Body of pancreas (tissue), 4 donors: Measurements from ENCODE around the gene SLC16A12. TPM values are rescaled to one million over a fixed set of nuclear protein-coding genes. Genes with fewer than 3 reads are reported as not detected.

Source experiments
- ATAC-seq: fragments of 150-250 bp; one replicate; pipeline ENCODE4 v1.9.1; 2016
- DNase-seq, 4 donors: peaks; one replicate each; pipeline ENCODE4 v3.0.0-alpha.2; 2019
- H3K27ac ChIP-seq, 4 donors: fragments of 200-600 bp; sonication (generic); 1 replicate in 3 of 4; 2 replicates in 1 of 4; pipeline versions ENCODE4 v1.5.1 to v1.6.1; 2016 to 2019; ENCODE audit warnings: mild to moderate bottlenecking in 1 of 4, mixed read lengths in 1 of 4, moderate library complexity in 1 of 4
- H3K27me3 ChIP-seq, 2 donors: fragments of 200-600 bp; sonication (generic); one replicate each; pipeline ENCODE4 v1.6.0; 2016; ENCODE audit warnings: mild to moderate bottlenecking in 1 of 2
- H3K36me3 ChIP-seq, 2 donors: fragments of 200-600 bp; sonication (generic); replicated peaks in 1 of 2; 2 replicates each; pipeline ENCODE4 v1.5.1; 2016; ENCODE audit warnings: low read depth in 2 of 2; ENCODE audit not compliant: insufficient read depth in 1 of 2
- H3K4me1 ChIP-seq: fragments of 200-600 bp; sonication (generic); one replicate; pipeline ENCODE4 v1.6.0; 2016
- H3K4me3 ChIP-seq, 2 donors: fragments of 200-600 bp; sonication (generic); 1 replicate in 1 of 2; 2 replicates in 1 of 2; pipeline ENCODE4 v1.5.1; 2016 to 2019
- H3K9me3 ChIP-seq, 3 donors: fragments of 200-600 bp; sonication (generic); 1 replicate in 2 of 3; 2 replicates in 1 of 3; pipeline ENCODE4 v1.5.1; 2016
- CTCF ChIP-seq, 7 experiments: fragments of 450-650 bp in 4 of 7; fragments of 200-600 bp in 3 of 7; sonication (generic) in 3 of 7; IDR thresholded peaks; one replicate each; pipeline ENCODE4 v1.5.1; 2016 to 2019; ENCODE audit warnings: antibody characterized with exemption in 7 of 7
- POLR2A ChIP-seq, 3 donors: fragments of 450-650 bp; IDR thresholded peaks; one replicate each; pipeline ENCODE4 v1.6.1; 2016; ENCODE audit warnings: antibody characterized with exemption in 3 of 3, mild to moderate bottlenecking in 2 of 3
- WGBS, 2 donors: methylation state at CpG; one replicate each; pipeline ENCODE4 v1.1.5; 2017; 5-methylcytosine and 5-hydroxymethylcytosine counted together
- intact Hi-C: fragments of 100-400 bp; cut with DNase I; formaldehyde crosslinking; loops from one replicate; pipeline ENCODE4 v1.15.1; 2023
- total RNA-seq, 2 donors: library from RNA; depleted of rRNA; stranded (reverse); fragments of >200 nt; gene quantifications; one replicate each; pipeline ENCODE4 v1.1.0, GENCODE V29; 2016

SLC16A12 gene
- total RNA-seq, 2 donors from 2014 or later = 19.5 to 26.7 TPM

DNA sequence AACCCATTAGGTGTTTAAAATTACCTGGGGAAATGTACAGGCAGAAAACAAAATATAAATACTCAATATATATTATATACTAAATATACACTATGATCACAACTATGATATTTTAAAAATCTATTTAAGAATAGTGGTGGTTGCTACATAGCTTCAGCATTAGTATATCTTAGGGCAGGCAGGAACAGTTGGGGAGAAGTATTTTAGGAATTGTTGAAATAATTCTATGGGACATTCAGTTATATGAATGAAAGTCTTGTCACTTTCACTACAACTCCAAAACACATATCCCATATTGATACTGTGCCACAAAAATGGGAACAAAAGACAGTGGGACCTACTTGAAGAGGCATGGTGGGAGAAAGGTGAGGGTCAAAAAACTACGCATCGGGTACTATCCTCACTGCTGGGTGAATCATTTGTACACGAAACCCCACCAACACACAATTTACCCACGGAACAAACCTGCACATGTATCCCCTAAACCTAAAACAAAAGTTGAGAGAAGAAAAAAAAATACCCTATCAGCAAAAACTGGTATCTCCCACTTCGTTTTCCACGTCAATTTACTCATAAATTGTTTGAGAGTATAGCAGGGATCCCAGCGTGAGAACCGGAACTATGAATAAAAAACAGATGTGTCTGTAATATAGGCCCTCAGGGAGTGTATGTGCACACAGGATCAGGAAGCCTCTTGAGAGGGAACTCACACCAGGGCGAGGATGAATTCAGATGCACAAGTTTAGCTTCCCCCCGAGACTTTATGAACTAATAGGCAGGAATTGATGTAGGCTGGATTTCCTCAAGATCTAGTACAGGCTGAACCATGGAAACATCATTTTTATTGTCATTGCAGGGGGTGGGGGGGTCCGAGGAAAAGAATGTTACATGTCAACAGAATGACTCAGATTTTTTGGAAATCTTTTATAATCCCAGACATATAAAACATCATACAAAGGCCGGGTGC, 16.2 kb downstream of the SLC16A12 start:
- Histone ChIP-seq H3K36me3 (no peaks in the 10 kb centered on the region), H3K27ac (peak overlapping the region in 3 of 4 donors; percentile 86 to 96 (median 95)), H3K4me3 (no peak overlapping the region), H3K27me3 (no peaks in the 10 kb centered on the region), H3K9me3 (no peaks in the 10 kb centered on the region), H3K4me1 (peaks cover 94% of the 10 kb centered on the region)
- DNase-seq (peak in 1 of 4 donors; percentile 31), ATAC-seq (no peak)
- intact Hi-C loops = no loop called here
- WGBS, 2 donors = 71 to 74% methylated on average over 12 of the region's 12 CpGs
- TF ChIP-seq POLR2A (IDR thresholded peaks at IDR 0.05) = no peak
- TF ChIP-seq CTCF (IDR thresholded peaks at IDR 0.05) = no peak

DNA sequence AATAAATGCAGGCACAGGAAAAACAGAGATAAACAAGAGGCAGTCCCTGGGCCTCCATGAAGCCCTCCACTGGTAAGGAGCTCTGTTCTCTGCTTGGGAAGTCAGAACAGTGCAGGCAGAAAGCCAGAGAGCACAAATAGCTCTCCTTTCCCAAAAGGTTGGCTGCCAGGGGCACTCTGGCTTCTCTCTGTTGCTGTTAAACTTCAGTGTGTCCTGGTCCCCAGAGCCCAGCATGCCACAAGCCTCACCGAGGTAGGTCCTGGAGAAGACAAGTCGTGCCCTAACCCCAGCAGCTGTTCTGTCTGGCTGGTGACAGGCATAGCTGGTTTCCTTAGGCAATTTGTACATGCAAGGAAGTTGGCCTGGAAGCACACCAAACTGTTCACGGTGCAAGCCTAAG, 17.3 kb downstream of the SLC16A12 start:
- TF ChIP-seq POLR2A (IDR thresholded peaks at IDR 0.05) (peak in 1 of 3 donors; percentile 14), CTCF (IDR thresholded peaks at IDR 0.05) (no peak)

GRCh38 chr10:89516149-89516832, 19.1 kb downstream of the SLC16A12 start:
- Histone ChIP-seq H3K4me3 (no peak overlapping the region), H3K36me3 (no peaks in the 10 kb centered on the region), H3K27ac (peak overlapping the region; percentile 86 to 96 (median 93)), H3K4me1 (peaks cover 72% of the 10 kb centered on the region), H3K9me3 (no peaks in the 10 kb centered on the region), H3K27me3 (no peaks in the 10 kb centered on the region)
- intact Hi-C loops = no loop called here
- WGBS, 2 donors = 21 to 28% methylated on average over 7 of the region's 7 CpGs
- ATAC-seq (peak; percentile 67), DNase-seq (peak; percentile 85 to 90 (median 88))
- TF ChIP-seq CTCF (IDR thresholded peaks at IDR 0.05) (no peak), POLR2A (IDR thresholded peaks at IDR 0.05) (no peak)

More for the DNA sequence above, 17.3 kb downstream of the SLC16A12 start:
- Histone ChIP-seq H3K27ac (peak overlapping the region; percentile 81 to 96 (median 90)), H3K36me3 (no peaks in the 10 kb centered on the region), H3K4me3 (no peak overlapping the region), H3K4me1 (peaks cover 91% of the 10 kb centered on the region), H3K9me3 (no peaks in the 10 kb centered on the region), H3K27me3 (no peaks in the 10 kb centered on the region)
- no peak for ATAC-seq
- intact Hi-C loops = no loop called here
- WGBS, 2 donors = 27 to 43% methylated on average over 3 of the region's 3 CpGs
- DNase-seq = peak; percentile 38 to 64 (median 58)

DNA sequence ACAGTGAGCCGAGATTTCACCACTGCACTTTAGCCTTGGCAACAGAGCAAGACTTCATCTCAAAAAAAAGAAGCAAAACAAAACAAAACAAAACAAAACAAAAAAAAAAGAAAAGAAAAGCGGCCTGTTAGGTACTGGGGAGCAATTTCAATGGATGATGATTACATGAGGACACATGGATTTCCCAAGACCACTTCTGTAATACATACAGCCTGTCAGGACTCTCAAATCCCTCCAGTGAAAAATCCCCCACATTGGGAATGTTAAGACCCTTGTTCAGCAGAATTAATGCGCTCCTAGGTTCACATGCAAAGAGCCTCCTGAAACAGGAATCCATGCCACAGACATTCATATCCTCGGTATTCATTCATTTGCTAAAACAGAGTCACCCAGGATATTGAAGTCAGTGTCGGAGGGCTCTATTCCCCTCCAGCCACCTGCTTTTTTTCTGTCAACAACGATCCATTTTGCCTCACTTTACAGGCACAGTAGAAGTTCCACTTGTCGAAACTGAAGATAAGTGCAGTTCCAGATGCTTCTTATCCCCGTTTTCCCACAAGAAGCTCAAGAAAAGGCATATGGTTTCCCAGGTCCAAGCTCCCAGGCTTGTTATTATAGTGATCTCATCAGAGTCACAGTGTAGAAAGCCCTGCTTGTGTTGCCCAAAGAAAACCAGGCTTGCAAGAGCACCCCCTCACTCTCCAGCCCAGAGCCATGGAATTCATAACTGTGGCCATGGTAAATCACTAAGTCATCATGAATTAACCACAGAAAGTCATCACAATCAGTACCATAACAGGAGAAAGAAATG, 20.2 kb downstream of the SLC16A12 start:
- DNase-seq (peak; percentile 80 to 94 (median 86)), ATAC-seq (peak; percentile 94)
- H3K27me3 ChIP-seq = no peaks in the 10 kb centered on the region
- WGBS, 2 donors = 28 to 30% methylated on average over 8 of the region's 8 CpGs
- peak overlapping the region; percentile 86 to 96 (median 93) for H3K27ac ChIP-seq
- TF ChIP-seq CTCF (IDR thresholded peaks at IDR 0.05) = no peak
- peak; percentile 35 to 75 (median 73) for TF ChIP-seq POLR2A (IDR thresholded peaks at IDR 0.05)
- intact Hi-C loops = no loop called here
- no peak overlapping the region for H3K4me3 ChIP-seq
- peaks cover 62% of the 10 kb centered on the region for H3K4me1 ChIP-seq
- H3K9me3 ChIP-seq = no peaks in the 10 kb centered on the region
- no peaks in the 10 kb centered on the region for H3K36me3 ChIP-seq
